Measurements from ENCODE around the gene POU2F1. TPM values are rescaled to one million over a fixed set of nuclear protein-coding genes. Genes with fewer than 3 reads are reported as not detected.

Gene POU2F1
- total and polyA plus RNA-seq, 9 donors = 4.5 to 6.9 (median 5.9) TPM

DNA sequence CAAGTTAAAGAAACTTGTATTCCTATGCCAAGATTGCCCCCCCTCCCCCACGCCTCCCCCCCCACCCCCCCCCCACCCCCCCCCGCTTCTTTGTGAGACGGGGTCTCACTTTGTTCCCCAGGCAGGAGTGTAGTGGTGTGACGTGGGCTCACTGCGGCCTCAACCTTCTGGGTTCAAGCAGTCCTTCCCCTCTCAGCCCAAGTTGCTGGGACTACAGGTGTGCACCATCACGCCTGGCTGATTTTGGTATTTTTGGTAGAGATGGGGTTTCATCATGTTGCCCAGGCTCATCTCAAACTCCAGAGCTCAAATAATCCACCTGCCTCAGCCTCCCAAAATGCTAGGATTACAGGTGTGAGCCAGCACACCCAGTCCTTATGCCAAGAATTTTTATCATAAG is 136.6 kb downstream of the POU2F1 start:
- DNase-seq = no peak
- H3K4me3 ChIP-seq (ENCODE audit: low read length) = no peak overlapping the region
- H3K27me3 ChIP-seq (ENCODE audit: control insufficient read depth, insufficient read depth, low read length) = no peaks in the 10 kb centered on the region
- no peak overlapping the region for H3K27ac ChIP-seq (ENCODE audit: low read length)
- peaks cover 6% of the 10 kb centered on the region for H3K9me3 ChIP-seq (replicated peaks; ENCODE audit: control insufficient read depth, low read depth, low read length)
- peaks cover 2% of the 10 kb centered on the region for H3K36me3 ChIP-seq (ENCODE audit: control insufficient read depth, insufficient read depth, low read length)
- no CpG with 5 or more reads among the region's 6 CpGs for WGBS (ENCODE audit: insufficient coverage)
- no peaks in the 10 kb centered on the region for H3K4me1 ChIP-seq (ENCODE audit: control insufficient read depth, insufficient read depth, low read length)

GRCh38 chr1:167359295-167359694 is 138.6 kb downstream of the POU2F1 start:
- H3K4me3 ChIP-seq (ENCODE audit: low read length) = no peak overlapping the region
- peaks cover 6% of the 10 kb centered on the region for H3K9me3 ChIP-seq (replicated peaks; ENCODE audit: control insufficient read depth, low read depth, low read length)
- WGBS (ENCODE audit: insufficient coverage) = no CpG with 5 or more reads among the region's 4 CpGs
- DNase-seq = no peak
- H3K4me1 ChIP-seq (ENCODE audit: control insufficient read depth, insufficient read depth, low read length) = no peaks in the 10 kb centered on the region
- H3K27me3 ChIP-seq (ENCODE audit: control insufficient read depth, insufficient read depth, low read length) = no peaks in the 10 kb centered on the region
- no peak overlapping the region for H3K27ac ChIP-seq (ENCODE audit: low read length)
- H3K36me3 ChIP-seq (ENCODE audit: control insufficient read depth, insufficient read depth, low read length) = peaks cover 2% of the 10 kb centered on the region

GRCh38 chr1:167360120-167360519 is 139.4 kb downstream of the POU2F1 start:
- 91% methylated on average over 3 of the region's 4 CpGs for WGBS (ENCODE audit: insufficient coverage)

GRCh38 chr1:167362638-167363037 is 142.0 kb downstream of the POU2F1 start:
- Histone ChIP-seq H3K9me3 (replicated peaks; ENCODE audit: control insufficient read depth, low read depth, low read length) (peaks cover 4% of the 10 kb centered on the region), H3K36me3 (ENCODE audit: control insufficient read depth, insufficient read depth, low read length) (peaks cover 6% of the 10 kb centered on the region), H3K27ac (ENCODE audit: low read length) (no peak overlapping the region), H3K27me3 (ENCODE audit: control insufficient read depth, insufficient read depth, low read length) (no peaks in the 10 kb centered on the region), H3K4me3 (ENCODE audit: low read length) (no peak overlapping the region), H3K4me1 (ENCODE audit: control insufficient read depth, insufficient read depth, low read length) (no peaks in the 10 kb centered on the region)
- DNase-seq = no peak
- 75% methylated on average over 1 of the region's 1 CpG for WGBS (ENCODE audit: insufficient coverage)

More at GRCh38 chr1:167360120-167360519, 139.4 kb downstream of the POU2F1 start:
- H3K4me3 ChIP-seq (ENCODE audit: low read length) = no peak overlapping the region
- peaks cover 2% of the 10 kb centered on the region for H3K36me3 ChIP-seq (ENCODE audit: control insufficient read depth, insufficient read depth, low read length)
- H3K4me1 ChIP-seq (ENCODE audit: control insufficient read depth, insufficient read depth, low read length) = no peaks in the 10 kb centered on the region
- H3K9me3 ChIP-seq (replicated peaks; ENCODE audit: control insufficient read depth, low read depth, low read length) = peaks cover 4% of the 10 kb centered on the region
- DNase-seq = no peak
- H3K27ac ChIP-seq (ENCODE audit: low read length) = no peak overlapping the region
- no peaks in the 10 kb centered on the region for H3K27me3 ChIP-seq (ENCODE audit: control insufficient read depth, insufficient read depth, low read length)

- Histone ChIP-seq H3K36me3 (ENCODE audit: control insufficient read depth, insufficient read depth, low read length) (peaks cover 6% of the 10 kb centered on the region), H3K4me3 (ENCODE audit: low read length) (no peak overlapping the region), H3K9me3 (replicated peaks; ENCODE audit: control insufficient read depth, low read depth, low read length) (no peaks in the 10 kb centered on the region), H3K27ac (ENCODE audit: low read length) (no peak overlapping the region), H3K4me1 (ENCODE audit: control insufficient read depth, insufficient read depth, low read length) (no peaks in the 10 kb centered on the region), H3K27me3 (ENCODE audit: control insufficient read depth, insufficient read depth, low read length) (no peaks in the 10 kb centered on the region)
- WGBS (ENCODE audit: insufficient coverage) = no CpG with 5 or more reads among the region's 2 CpGs
- no peak for DNase-seq
Measured at GRCh38 chr1:167364826-167365225, 144.1 kb downstream of the POU2F1 start.

- no peak overlapping the region for H3K27ac ChIP-seq (ENCODE audit: low read length)
- no peak for DNase-seq
- H3K9me3 ChIP-seq (replicated peaks; ENCODE audit: control insufficient read depth, low read depth, low read length) = no peaks in the 10 kb centered on the region
- H3K4me1 ChIP-seq (ENCODE audit: control insufficient read depth, insufficient read depth, low read length) = no peaks in the 10 kb centered on the region
- no peaks in the 10 kb centered on the region for H3K27me3 ChIP-seq (ENCODE audit: control insufficient read depth, insufficient read depth, low read length)
- peaks cover 6% of the 10 kb centered on the region for H3K36me3 ChIP-seq (ENCODE audit: control insufficient read depth, insufficient read depth, low read length)
- 100% methylated on average over 1 of the region's 2 CpGs for WGBS (ENCODE audit: insufficient coverage)
- H3K4me3 ChIP-seq (ENCODE audit: low read length) = no peak overlapping the region
Measured at GRCh38 chr1:167365360-167365759, 144.7 kb downstream of the POU2F1 start.

- peak; percentile 36 for DNase-seq
- Histone ChIP-seq H3K36me3 (ENCODE audit: control insufficient read depth, insufficient read depth, low read length) (peaks cover 8% of the 10 kb centered on the region), H3K27ac (ENCODE audit: low read length) (no peak overlapping the region), H3K4me3 (ENCODE audit: low read length) (no peak overlapping the region), H3K9me3 (replicated peaks; ENCODE audit: control insufficient read depth, low read depth, low read length) (no peaks in the 10 kb centered on the region), H3K27me3 (ENCODE audit: control insufficient read depth, insufficient read depth, low read length) (no peaks in the 10 kb centered on the region), H3K4me1 (ENCODE audit: control insufficient read depth, insufficient read depth, low read length) (no peaks in the 10 kb centered on the region)
- WGBS (ENCODE audit: insufficient coverage) = 62% methylated on average over 3 of the region's 4 CpGs
Measured at GRCh38 chr1:167367705-167368104, 147.0 kb downstream of the POU2F1 start.

- H3K27ac ChIP-seq (ENCODE audit: low read length) = no peak overlapping the region
- no peaks in the 10 kb centered on the region for H3K4me1 ChIP-seq (ENCODE audit: control insufficient read depth, insufficient read depth, low read length)
- H3K4me3 ChIP-seq (ENCODE audit: low read length) = no peak overlapping the region
- peaks cover 11% of the 10 kb centered on the region for H3K36me3 ChIP-seq (ENCODE audit: control insufficient read depth, insufficient read depth, low read length)
- no peaks in the 10 kb centered on the region for H3K9me3 ChIP-seq (replicated peaks; ENCODE audit: control insufficient read depth, low read depth, low read length)
- no peak for DNase-seq
- no peaks in the 10 kb centered on the region for H3K27me3 ChIP-seq (ENCODE audit: control insufficient read depth, insufficient read depth, low read length)
Measured at GRCh38 chr1:167369175-167369574, 148.5 kb downstream of the POU2F1 start.

GRCh38 chr1:167369933-167370332 is 149.2 kb downstream of the POU2F1 start:
- WGBS (ENCODE audit: insufficient coverage) = no CpG with 5 or more reads among the region's 4 CpGs
- DNase-seq = no peak
- Histone ChIP-seq H3K4me3 (ENCODE audit: low read length) (no peak overlapping the region), H3K27me3 (ENCODE audit: control insufficient read depth, insufficient read depth, low read length) (no peaks in the 10 kb centered on the region), H3K27ac (ENCODE audit: low read length) (no peak overlapping the region), H3K4me1 (ENCODE audit: control insufficient read depth, insufficient read depth, low read length) (no peaks in the 10 kb centered on the region), H3K36me3 (ENCODE audit: control insufficient read depth, insufficient read depth, low read length) (peaks cover 11% of the 10 kb centered on the region), H3K9me3 (replicated peaks; ENCODE audit: control insufficient read depth, low read depth, low read length) (no peaks in the 10 kb centered on the region)

DNA sequence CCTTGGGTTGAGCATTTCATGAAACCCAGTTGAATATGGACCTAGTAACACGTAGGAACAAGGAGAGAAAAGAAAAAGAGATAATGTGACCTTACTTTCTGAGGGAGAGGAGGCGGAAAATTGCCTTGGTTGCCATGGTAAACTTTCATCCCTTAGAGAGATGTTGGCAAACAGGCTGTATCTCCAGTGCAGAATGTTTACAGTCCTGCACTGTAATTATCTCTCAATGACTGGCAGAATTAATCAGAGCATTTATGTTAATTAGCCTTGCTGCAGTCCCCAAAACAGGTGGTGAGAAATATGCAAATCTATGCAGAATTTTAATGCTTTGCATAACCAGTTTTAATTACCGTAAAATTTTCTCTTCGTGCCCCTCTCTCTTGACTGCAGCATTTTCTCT is 150.3 kb downstream of the POU2F1 start:
- 72% methylated on average over 2 of the region's 4 CpGs for WGBS (ENCODE audit: insufficient coverage)
- DNase-seq = no peak
- Histone ChIP-seq H3K4me3 (ENCODE audit: low read length) (no peak overlapping the region), H3K36me3 (ENCODE audit: control insufficient read depth, insufficient read depth, low read length) (peaks cover 9% of the 10 kb centered on the region), H3K27ac (ENCODE audit: low read length) (no peak overlapping the region), H3K9me3 (replicated peaks; ENCODE audit: control insufficient read depth, low read depth, low read length) (no peaks in the 10 kb centered on the region), H3K4me1 (ENCODE audit: control insufficient read depth, insufficient read depth, low read length) (no peaks in the 10 kb centered on the region), H3K27me3 (ENCODE audit: control insufficient read depth, insufficient read depth, low read length) (no peaks in the 10 kb centered on the region)

- Histone ChIP-seq H3K36me3 (ENCODE audit: control insufficient read depth, insufficient read depth, low read length) (peaks cover 6% of the 10 kb centered on the region), H3K27ac (ENCODE audit: low read length) (no peak overlapping the region), H3K9me3 (replicated peaks; ENCODE audit: control insufficient read depth, low read depth, low read length) (no peaks in the 10 kb centered on the region), H3K4me1 (ENCODE audit: control insufficient read depth, insufficient read depth, low read length) (no peaks in the 10 kb centered on the region), H3K27me3 (ENCODE audit: control insufficient read depth, insufficient read depth, low read length) (no peaks in the 10 kb centered on the region), H3K4me3 (ENCODE audit: low read length) (no peak overlapping the region)
- 43% methylated on average over 1 of the region's 1 CpG for WGBS (ENCODE audit: insufficient coverage)
- peak; percentile 78 for DNase-seq
Measured at GRCh38 chr1:167373398-167373797, 152.7 kb downstream of the POU2F1 start.
